NB4 (cell line): ENCODE results near the gene TBC1D22A.

Experiments
- CTCF ChIP-seq: IDR thresholded peaks from one replicate; pipeline ENCODE4 v1.5.1; 2012; ENCODE audit warnings: low read depth, low read length
- MAX ChIP-seq: IDR thresholded peaks from 2 replicates; pipeline ENCODE4 v1.6.1; 2011; ENCODE audit warnings: low read depth, low read length

GRCh38 chr22:47121791-47122190 lies 359.3 kb downstream of the TBC1D22A start:
- TF ChIP-seq CTCF (no peak), MAX (no peak)
